Hindlimb muscle (tissue), 1 donor: ENCODE data around the gene SOX4. TPM values are rescaled to one million over a fixed set of nuclear protein-coding genes. Genes with fewer than 3 reads are reported as not detected.

Experiments used
- DNase-seq: peaks from one replicate; pipeline ENCODE4 v3.0.0-alpha.2; 2013
- polyA plus RNA-seq: library from polyadenylated mRNA; unstranded; fragments of 120-200 nt; gene quantifications from one replicate; pipeline ENCODE4 v1.2.1, GENCODE V29; 2013; ENCODE audit not compliant: insufficient read length

Gene SOX4
- polyA plus RNA-seq, 1 donor = 43.1 TPM

- no peak for DNase-seq
These were observed 20.7 kb downstream of the SOX4 start for GRCh38 chr6:21614226-21614625.

- DNase-seq = no peak
These were observed 22.0 kb downstream of the SOX4 start for GRCh38 chr6:21615504-21615903.

- no peak for DNase-seq
These were observed 22.5 kb downstream of the SOX4 start for GRCh38 chr6:21616005-21616404.

- no peak for DNase-seq
These were observed 32.1 kb downstream of the SOX4 start for GRCh38 chr6:21625642-21626041.

- no peak for DNase-seq
These were observed 33.2 kb downstream of the SOX4 start for GRCh38 chr6:21626756-21627155.

GRCh38 chr6:21628160-21628559 lies 34.6 kb downstream of the SOX4 start:
- no peak for DNase-seq

- no peak for DNase-seq
These were observed 40.1 kb downstream of the SOX4 start for GRCh38 chr6:21633511-21634109.

- DNase-seq = no peak
These were observed 41.0 kb downstream of the SOX4 start for GRCh38 chr6:21634582-21634981.

- DNase-seq = no peak
These were observed 43.3 kb downstream of the SOX4 start for GRCh38 chr6:21636876-21637275.

- DNase-seq = no peak
These were observed 45.8 kb downstream of the SOX4 start for GRCh38 chr6:21639316-21639715.
